Neural progenitor cell (in vitro differentiated cells): ENCODE measurements around the gene ASB4.

ENCODE experiments used
- CTCF ChIP-seq: fragments of 200-600 bp; sonication (generic); IDR thresholded peaks from 2 replicates; pipeline ENCODE4 v1.5.1; 2017; ENCODE audit warnings: antibody characterized with exemption, mild to moderate bottlenecking
- EZH2 ChIP-seq: fragments of 200-600 bp; sonication (generic); IDR thresholded peaks from 2 replicates; pipeline ENCODE4 v1.6.1; 2017; ENCODE audit warnings: antibody characterized with exemption, mild to moderate bottlenecking, moderate library complexity
- EZH2phosphoT487 ChIP-seq: fragments of 200-600 bp; sonication (generic); IDR thresholded peaks from 2 replicates; pipeline ENCODE4 v1.6.1; 2017; ENCODE audit warnings: antibody characterized with exemption

GRCh38 chr7:95511716-95512260 lies 26.0 kb downstream of the ASB4 start:
- TF ChIP-seq EZH2 (no peak), CTCF (peak; percentile 83), EZH2phosphoT487 (no peak)
